Measurements from ENCODE around the gene SRSF6.

- TF ChIP-seq, protein P1, sequence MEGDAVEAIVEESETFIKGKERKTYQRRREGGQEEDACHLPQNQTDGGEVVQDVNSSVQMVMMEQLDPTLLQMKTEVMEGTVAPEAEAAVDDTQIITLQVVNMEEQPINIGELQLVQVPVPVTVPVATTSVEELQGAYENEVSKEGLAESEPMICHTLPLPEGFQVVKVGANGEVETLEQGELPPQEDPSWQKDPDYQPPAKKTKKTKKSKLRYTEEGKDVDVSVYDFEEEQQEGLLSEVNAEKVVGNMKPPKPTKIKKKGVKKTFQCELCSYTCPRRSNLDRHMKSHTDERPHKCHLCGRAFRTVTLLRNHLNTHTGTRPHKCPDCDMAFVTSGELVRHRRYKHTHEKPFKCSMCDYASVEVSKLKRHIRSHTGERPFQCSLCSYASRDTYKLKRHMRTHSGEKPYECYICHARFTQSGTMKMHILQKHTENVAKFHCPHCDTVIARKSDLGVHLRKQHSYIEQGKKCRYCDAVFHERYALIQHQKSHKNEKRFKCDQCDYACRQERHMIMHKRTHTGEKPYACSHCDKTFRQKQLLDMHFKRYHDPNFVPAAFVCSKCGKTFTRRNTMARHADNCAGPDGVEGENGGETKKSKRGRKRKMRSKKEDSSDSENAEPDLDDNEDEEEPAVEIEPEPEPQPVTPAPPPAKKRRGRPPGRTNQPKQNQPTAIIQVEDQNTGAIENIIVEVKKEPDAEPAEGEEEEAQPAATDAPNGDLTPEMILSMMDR (optimal IDR thresholded peaks at IDR 0.05 in 1 of 3, IDR thresholded peaks at IDR 0.05 in 1 of 3, conservative IDR thresholded peaks at IDR 0.05 in 1 of 3; ENCODE audit: extremely low read depth in 1 of 3, insufficient read depth in 2 of 3, low read length in 3 of 3): no peak
- no peak for TF ChIP-seq EZH2 (IDR thresholded peaks at IDR 0.05; ENCODE audit: low read length)
These were observed 55.8 kb downstream of the SRSF6 start for GRCh38 chr20:43513372-43513930.
